GM21526 (cell line): Measurements from ENCODE around the gene ZNF133.
"Not testable (repeated sequence)": the region's sequence is repeated elsewhere in the genome, so short reads cannot be mapped to it uniquely, and the experiment has no call there.

Source experiments
- ATAC-seq: cut with Tn5 transposase; IDR thresholded peaks from one replicate; pipeline ENCODE4 v1.9.1; 2021; ENCODE audit warnings: moderate library complexity; ENCODE audit not compliant: unreplicated experiment, low FRiP score

Gene ZNF133

DNA sequence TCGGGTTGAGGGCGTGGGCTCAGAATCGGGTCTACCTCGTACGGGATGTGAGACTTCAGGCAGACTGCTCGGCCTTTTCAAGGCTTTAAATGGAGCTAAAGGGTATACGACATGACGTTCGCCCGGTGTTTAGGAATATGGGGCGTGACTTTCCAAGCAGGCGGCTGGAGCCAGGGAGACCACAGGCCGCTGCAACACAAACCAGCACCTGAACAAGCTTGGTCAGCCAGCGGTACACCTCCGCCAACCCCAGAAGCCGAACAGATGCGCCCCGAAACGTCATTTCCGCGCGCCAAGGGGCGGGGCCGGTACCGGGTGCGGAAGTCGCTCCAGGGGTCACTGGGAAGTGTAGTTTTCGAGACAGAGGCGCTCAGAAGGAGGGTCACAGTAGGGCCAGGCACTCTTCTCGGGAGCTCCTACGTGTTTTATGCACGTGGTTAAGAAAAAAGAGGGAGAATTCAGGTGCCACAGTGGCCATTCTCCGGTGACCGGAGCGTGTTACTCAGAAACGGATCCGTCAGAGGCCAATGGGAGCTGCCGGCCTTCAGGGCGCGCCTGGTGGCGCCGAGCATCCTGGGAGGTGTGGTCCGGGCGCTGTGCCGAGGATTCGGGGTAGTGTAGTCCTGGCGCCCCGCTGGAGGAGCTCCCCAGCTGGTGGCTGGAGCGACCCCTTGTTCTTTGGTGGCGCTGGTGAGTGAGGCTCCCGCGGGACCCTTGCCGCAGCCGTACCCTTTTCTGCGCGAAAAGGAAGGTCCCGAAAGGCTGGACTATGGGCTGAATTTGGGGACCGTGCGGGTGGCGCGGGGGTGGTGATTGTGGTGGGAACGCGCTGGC, at the start of gene ZNF133:
Gene ZNF133 (plus strand): TSS at position 613 of the 834 bp plus-strand sequence. CDS start 17,160 bp downstream, outside the sequence.
- ATAC-seq, result peak; percentile 97

DNA sequence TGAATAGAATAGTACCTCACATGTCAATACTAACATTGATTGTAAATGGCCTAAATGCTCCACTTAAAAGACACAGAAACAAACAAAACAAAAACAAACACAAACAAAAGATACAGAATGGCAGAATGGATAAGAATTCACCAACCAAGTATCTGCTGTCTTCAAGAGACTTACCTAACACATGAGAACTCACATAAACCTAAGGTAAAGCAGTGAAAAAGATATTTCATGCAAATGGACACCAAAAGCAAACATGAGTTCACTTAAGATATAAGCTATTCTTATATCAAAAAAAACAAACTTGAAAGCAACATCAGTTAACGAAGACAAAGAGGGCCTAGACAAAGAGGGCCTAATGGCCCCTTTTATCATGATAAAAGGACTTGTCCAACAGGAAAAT, 47.3 kb upstream of the ZNF133 start:
- no peak for ATAC-seq

DNA sequence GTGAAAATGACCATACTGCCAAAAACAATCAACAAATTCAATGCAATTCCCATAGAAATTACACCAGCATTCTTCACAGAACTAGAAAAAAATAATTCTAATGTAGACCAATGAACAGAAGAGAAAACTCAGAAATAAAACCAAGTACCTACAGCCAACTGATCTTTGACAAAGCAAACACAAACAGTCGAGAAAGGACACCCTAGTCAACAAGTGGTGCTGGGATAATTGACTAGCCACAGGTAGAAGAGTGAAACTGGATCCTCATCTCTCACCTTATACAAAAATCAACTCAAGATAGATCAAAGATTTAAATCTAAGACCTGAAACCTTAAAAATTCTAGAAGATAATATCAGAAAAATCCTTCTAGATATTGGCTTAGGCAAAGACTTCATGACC, 44.5 kb upstream of the ZNF133 start:
- no peak for ATAC-seq

DNA sequence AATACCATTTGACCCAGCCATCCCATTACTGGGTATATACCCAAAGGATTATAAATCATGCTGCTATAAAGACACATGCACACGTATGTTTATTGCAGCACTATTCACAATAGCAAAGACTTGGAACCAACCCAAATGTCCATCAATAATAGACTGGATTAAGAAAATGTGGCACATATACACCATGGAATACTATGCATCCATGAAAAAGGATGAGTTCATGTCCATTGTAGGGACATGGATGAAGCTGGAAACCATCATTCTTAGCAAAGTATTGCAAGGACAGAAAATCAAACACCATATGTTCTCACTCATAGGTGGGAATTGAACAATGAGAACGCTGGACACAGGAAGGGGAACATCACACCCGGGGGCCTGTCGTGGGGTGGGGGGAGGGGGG, 39.8 kb upstream of the ZNF133 start:
- ATAC-seq, result not testable (repeated sequence)

DNA sequence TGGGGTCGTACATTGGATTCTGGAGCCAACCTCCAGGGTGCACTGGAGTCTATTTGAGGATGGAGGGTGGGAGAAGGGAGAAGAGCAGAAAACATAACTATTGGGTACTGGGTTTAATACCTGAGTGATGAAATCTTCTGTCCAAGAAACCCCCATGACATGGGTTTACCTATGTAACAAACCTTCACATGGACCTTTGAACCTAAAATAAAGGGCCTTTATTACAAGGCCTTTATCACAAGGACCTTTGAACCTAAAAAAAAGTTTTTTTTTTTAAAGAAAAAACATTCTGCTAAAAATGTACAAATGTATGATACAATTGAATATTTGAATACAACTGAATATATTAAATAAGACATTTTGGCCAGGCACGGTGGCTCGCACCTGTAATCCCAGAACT, 38.1 kb upstream of the ZNF133 start:
- ATAC-seq, result no peak

DNA sequence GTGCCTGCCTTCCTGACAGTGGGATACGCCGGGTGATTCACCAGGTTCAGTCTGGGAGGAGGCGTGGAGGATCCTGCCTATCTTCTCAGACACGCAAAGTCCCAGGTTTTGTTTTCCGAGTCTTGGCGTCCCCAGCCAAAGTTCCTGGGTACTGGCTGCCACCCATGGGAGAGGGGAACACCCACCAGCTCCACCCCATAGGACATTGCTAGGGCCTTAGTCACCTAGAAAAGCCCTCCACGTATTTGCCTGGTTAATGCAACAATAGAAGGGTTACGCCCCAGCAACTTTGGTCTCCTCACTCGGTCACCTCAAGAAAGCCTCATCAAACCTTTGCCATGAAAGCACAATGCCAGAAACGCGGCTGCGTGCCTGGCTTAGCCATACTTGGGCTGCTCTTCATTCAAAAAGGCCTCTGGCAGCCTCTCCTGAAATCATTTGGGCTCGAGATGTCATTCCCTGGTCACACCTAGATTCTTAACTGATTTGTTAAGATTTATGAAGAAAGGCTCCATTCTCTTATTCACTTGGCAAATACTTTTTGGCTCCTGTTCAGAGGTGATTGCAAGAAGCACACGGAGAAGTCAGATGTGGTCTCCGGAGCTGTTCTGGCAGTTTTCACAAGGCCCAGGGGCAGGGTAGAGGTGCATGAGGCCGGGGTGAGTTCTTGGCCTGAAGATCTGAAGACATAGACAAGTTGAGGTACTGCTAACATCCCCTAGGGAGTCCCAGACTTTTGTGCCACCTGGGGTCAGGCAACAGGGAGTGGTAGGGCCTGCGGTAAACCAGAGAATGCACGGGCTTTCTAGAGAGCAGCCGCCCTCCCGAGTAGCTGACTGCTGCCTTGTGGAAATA, 35.5 kb upstream of the ZNF133 start:
- no peak for ATAC-seq

DNA sequence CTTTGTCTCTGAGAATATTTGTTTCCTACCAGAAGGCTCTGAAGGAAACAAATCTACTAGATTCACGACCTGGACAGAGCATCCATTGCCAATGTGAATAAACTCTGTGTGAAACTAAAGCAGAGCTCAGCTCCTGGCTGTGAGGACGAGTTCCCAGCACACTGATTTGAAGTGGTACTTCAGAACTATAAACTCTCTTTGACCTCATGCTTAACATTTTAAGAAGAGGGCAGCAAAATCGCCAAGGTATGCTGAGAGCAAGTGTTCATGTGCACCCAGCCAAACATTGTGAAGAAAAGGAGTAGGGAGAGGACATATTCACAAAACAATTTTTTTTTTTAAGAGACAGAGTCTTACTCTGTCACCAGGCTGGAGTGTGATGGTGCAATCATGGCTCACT, 33.7 kb upstream of the ZNF133 start:
- ATAC-seq, result no peak

DNA sequence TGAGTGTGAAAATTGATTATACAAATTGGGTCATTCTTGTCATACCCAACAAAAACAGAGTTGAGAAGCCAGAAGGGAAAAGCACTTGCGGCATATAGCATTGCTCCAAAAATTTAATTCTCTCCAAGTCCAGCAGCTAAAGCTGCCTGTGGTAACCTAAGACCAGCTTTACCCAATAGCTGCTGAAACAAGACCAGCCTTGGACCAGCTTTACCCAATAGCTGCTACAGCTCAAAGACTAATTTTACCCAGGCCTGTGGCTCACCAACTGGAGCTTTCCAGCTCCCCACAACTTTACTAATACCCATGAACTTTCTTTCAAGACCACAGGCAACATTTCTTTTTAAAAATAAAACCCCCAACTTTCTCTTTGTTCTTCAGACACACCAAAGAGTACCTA, 32.8 kb upstream of the ZNF133 start:
- no peak for ATAC-seq

DNA sequence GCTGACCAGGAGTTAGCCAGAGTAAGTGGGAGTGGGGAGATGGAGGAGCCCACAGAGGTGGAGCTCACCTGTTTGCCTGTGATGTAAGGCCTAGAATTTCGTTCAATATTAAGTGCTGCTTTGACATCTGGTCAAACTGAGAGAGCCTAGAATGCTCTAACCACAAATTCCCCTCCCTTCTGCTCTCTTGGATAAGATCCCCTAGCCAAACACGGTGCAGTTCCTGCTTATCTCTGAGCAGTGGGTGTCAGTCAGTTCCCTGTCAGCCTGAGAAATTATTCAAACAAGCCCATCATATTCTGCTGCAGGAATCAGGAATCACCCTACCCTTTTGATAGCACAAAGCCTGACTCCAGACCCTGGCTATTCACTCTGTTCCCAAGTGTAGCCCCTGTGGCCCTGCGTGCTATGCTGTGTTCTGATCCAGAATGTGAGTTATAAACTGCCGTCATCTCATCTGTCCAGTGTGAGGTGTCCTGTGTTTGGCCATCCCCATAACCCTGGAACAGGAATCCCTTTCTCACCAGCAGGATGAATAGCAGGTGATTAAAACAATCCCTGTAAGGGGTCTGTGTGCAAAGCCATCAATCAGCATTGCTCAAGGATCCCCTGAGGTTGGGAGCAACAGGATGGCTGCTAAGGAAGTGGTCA, 31.8 kb upstream of the ZNF133 start:
- no peak for ATAC-seq

DNA sequence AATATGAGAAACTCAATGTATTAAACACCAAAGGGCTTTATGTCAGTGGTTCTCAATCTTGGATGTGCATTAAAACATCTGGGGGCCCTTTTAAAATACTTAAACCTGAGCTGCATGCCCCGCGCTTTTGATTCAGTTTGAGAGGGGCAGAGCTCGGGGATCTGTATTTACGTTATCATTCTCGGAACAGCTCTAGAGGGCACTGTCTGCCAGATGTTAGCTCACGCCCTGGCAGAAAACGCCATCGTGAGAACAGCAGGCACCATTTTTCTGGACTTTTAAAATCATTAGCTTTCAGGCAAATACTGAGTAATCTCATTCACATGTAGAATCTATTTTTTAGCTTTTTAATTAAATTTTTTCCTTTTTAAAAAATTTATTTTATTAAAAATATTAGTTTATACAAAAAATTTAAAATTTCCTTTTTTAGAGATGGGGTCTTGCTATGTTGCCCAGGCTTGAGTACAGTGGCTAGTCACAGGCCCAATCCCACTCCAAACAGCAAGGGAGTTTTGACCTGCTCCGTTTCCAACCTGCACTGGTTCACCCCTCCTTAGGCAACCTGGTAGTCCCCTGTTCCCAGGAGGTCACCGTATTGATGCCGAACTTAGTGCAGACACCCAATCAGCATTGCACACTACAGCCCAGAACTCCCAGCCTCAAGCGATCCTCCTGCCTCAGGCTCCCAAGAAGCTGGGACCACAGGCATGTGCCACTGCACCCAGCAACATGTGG, 30.0 kb upstream of the ZNF133 start:
- ATAC-seq, result no peak

DNA sequence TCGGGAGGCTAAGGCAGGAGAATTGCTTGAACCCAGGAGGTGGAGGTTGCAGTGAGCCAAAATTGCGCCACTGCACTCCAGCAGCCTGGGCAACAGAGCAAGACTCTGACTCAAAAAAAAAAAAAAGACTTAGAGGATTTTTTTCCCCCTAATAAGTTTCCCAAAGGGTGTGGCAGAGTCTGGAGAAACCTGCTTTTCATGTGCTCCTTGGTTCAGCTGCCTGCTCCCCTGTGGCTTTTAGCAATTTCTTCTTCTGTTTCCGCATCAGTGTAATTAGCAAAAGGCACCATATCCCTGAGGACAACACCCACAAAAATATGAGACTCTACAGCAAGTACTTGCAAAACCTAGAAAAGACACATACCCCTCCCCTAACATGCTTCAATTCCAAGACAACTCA, 28.6 kb upstream of the ZNF133 start:
- no peak for ATAC-seq

DNA sequence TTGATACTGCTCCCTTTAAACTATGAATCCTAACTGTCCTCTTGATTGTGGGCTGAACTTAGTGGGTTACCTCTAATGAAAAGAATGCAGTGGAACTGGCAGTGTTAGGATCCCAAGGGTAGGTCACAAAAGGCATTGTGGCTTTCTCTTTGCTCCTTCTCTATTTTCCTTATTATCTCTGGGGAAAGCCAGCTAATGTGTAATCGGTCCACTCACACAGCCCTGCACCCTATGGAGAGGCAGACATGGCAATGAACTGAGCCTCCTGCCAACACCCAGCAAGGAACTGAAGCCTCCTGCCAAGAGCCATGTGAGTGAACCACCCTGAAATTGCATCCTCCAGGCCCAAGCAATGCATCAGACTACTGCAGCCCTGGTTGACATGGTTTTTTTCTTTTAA, 24.6 kb upstream of the ZNF133 start:
- ATAC-seq, result no peak

DNA sequence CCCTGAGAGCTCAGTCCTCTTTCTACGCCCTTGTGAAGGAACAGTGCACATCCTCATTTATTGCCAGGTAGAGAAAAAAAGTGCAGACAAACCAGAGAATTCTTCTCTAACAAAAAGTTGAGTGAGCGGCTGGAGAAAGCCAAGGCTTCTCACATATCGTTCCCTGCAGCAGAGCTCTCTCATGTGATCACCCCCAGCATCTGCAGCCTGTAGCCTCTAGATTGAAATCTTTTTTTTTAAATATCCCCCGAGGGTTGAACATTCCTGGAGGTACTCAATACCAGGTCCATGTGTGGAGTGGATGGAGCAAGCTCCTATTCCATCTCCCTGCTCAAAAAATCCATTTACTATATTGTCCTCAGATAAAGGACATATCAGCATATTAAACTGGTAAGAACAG, 22.9 kb upstream of the ZNF133 start:
- no peak for ATAC-seq

DNA sequence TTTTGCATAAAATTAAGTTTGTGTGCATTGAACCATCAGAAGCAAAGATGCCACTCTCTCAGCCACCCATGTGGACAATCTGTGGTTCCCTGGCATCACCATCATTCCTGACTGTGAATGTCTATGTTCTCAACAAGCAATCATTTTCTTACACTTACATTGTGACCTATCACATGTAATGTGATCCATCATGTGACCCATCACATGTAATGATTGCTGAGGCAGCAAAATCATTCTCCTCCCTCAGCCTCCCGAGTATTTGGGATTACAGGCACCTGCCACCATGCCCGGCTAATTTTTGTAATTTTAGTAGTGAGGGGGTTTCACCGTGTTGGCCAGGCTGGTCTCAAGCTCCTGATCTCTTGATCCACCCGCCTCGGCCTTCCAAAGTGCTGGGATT, 22.0 kb upstream of the ZNF133 start:
- no peak for ATAC-seq

DNA sequence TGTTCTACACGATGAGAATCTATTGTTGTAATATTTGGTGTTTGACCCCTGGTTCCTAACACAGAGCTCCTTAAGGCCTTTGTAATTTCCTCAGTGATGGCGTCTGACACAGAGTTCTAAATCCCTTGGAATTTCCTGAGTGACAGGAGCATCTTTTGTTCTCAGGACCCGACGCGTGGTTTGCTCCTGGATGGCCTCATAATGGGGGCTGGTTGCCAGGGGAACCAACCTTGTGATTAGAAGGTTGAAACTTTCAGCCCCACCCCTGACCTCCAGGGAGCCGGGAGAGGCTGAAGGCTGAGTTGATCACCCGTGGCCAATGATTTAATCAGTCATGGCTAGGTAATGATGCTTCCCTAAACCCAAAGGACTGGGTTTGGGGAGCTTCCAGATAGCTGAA, 20.5 kb upstream of the ZNF133 start:
- ATAC-seq, result no peak

DNA sequence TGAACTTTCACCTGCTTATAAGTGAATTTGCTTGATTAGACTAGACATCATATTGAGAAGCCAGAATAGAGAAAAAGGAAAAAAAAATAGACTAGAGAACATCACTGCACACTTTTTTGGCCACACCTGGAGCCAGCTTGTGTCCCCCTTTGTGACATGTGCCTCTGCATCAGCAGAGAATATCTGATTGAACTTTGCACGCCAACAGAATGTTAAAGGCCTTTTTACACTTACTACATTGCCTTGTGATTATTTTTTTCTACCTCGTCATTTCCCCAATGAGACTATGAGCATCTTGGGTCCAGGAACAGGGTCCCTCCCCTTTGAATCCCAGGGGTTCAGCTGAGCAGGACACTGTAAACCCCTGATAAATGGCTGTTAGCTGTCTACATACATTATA, 17.2 kb upstream of the ZNF133 start:
- no peak for ATAC-seq

DNA sequence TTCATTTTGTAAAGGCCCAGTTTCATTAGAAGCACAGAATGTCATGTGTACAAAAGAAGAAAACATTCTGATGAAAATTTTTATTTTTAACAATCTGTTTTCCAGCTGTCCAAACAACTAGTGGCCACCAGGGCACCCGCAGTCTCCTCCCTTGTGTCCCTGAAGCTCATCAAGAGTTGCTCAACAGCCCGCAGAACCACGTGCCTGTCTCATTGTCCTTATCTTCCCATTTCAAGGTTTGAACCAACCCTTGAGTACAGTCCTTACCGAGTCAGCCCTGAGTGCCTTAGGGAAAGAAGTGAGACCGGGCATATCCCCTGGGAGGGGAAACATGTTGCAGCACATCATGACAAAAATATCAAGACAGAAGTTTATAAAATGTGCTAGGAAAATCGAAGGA, 15.9 kb upstream of the ZNF133 start:
- no peak for ATAC-seq

DNA sequence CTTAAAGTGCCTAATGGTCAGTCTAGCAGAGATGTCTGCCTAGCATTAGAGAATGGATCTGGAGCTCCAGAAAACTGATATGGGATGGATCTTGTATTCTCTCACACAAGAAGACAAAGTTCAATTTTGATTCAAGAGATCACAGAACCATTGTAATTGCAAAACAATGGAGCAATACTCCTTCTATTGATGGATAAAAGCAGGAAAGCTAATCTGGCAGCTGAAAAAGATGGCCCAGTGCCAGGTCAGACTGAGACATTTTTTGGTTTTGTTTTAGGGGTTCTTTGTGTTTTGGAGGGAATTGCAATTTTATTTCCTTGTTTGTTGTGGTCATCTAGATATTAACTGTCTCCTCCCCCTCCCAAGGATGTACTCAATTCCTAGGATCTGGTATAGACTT, 14.6 kb upstream of the ZNF133 start:
- ATAC-seq, result no peak

DNA sequence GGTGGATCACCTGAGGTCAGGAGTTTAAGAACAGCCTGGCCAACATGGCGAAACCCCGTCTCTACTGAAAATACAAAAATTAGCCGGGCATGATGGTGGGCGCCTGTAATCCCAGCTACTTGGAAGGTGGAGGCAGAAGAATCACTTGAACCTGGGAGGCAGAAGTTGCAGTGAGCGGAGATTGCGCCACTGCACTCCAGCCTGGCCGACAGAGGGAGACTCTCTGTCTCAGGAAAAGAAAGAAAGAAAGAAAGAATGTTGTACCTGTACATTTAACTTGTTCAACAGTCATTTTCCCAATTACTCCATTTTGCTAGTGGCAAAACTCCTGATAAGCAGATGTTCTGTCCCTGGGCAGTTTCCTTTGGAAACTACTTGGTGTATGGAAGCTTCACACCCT, 12.4 kb upstream of the ZNF133 start:
- ATAC-seq, result not testable (repeated sequence)

DNA sequence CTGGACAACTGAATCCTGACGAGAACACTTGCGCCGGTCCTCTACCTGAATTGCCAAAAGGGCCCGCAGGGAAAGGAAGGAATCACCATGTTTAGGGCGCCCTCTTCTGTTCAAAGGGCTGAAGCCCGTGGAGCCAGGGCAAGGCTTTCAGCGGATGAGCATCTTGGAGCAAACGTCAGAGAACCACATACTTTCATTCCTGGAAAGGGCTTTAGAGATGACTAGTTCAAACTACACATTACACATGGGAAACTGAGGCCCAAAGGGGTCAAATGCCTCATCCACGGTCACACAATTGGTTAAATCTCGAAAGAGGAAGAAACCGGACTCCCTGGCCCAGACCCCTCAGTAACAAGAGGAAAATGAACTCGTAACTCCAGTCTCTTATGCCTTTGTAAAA, 11.5 kb upstream of the ZNF133 start:
- ATAC-seq, result peak; percentile 68

DNA sequence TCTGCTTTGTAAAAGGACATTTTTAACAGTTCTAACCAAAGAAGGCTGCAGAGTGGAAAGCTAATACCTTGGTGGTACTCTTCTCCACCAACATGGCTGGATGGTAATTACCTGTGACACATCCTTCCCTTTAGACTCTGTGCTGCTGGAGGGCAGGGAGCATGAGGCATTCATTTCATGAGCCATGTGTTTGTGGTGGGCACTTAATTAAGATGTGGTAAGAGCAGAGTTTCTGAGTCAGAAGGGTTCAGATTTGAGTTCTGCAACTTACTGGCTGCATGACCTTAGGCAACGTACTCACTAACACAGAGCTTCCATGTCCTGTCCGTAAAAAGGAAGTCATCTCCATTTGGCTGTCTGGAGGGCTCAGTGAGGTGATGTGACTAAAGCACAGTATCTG, 9.1 kb upstream of the ZNF133 start:
- ATAC-seq, result no peak
